Tibial nerve (tissue), 4 donors: ENCODE data around the gene ARHGAP12.

Experiments
- CTCF ChIP-seq, 5 experiments: fragments of 200-600 bp in 3 of 5; fragments of 450-650 bp in 2 of 5; sonication (generic) in 3 of 5; IDR thresholded peaks; one replicate each; pipeline ENCODE4 v1.5.1; 2016 to 2019; ENCODE audit warnings: antibody characterized with exemption in 5 of 5, mild to moderate bottlenecking in 3 of 5, moderate library complexity in 2 of 5
- EP300 ChIP-seq, 2 donors: sonication (generic); formaldehyde crosslinking; IDR thresholded peaks; one replicate each; pipeline ENCODE4 v1.6.1; 2017; ENCODE audit warnings: antibody characterized with exemption in 2 of 2, mild to moderate bottlenecking in 1 of 2
- POLR2A ChIP-seq, 2 donors: fragments of 450-650 bp; IDR thresholded peaks; one replicate each; pipeline ENCODE4 v1.6.1; 2017; ENCODE audit warnings: antibody characterized with exemption in 2 of 2, mild to moderate bottlenecking in 2 of 2, moderate library complexity in 2 of 2

- TF ChIP-seq POLR2A (IDR thresholded peaks at IDR 0.05) (no peak), CTCF (IDR thresholded peaks at IDR 0.05) (no peak), EP300 (IDR thresholded peaks at IDR 0.05) (no peak)
Observed at GRCh38 chr10:31851216-31851615, 77.4 kb downstream of the ARHGAP12 start.
